ENCODE data around the gene CABP4. TPM values are rescaled to one million over a fixed set of nuclear protein-coding genes. Genes with fewer than 3 reads are reported as not detected.

CABP4 gene
- 0.40 TPM for polyA plus RNA-seq (2013)

- peaks cover 0 to 15% (median 11%) of the 10 kb centered on the region in 4 experiments for H3K4me1 ChIP-seq (ENCODE audit: control extremely low read depth in 1 of 4, control insufficient read depth in 4 of 4, insufficient read depth in 4 of 4, low read length in 3 of 4)
- POLR2A ChIA-PET: no interaction called here
- H3K27me3 ChIP-seq (replicated peaks in 2 of 5; ENCODE audit: control insufficient read depth in 4 of 5, insufficient read depth in 5 of 5, low read length in 4 of 5): no peaks in the 10 kb centered on the region
- no peak for DNase-seq
- CTCF ChIA-PET: interaction anchor here (0.6 kb wide), 1 partner anchor 315 kb away, joined by 3 read pairs; no protein-coding TSS in a partner anchor
- H3K36me3 ChIP-seq (ENCODE audit: control insufficient read depth in 4 of 4, insufficient read depth in 4 of 4, low read length in 3 of 4): no peaks in the 10 kb centered on the region
- H3K4me3 ChIP-seq (ENCODE audit: control insufficient read depth in 1 of 7, extremely low read depth in 1 of 7, insufficient read depth in 4 of 7, low read depth in 2 of 7, low read length in 6 of 7): no peak within 1 kb of the TSS
- no peaks in the 10 kb centered on the region for H3K9me3 ChIP-seq (ENCODE audit: control extremely low read depth in 1 of 5, control insufficient read depth in 4 of 5, insufficient read depth in 2 of 5, low read depth in 1 of 5, low read length in 4 of 5)
- no peak within 1 kb of the TSS for H3K27ac ChIP-seq (ENCODE audit: insufficient read depth in 1 of 2, low read depth in 1 of 2, low read length in 2 of 2, poor library complexity in 1 of 2, severe bottlenecking in 2 of 2)
- 100% methylated on average over 1 of the region's 3 CpGs for WGBS (ENCODE audit: insufficient coverage)
These were observed at the start of gene CABP4 for GRCh38 chr11:67455054-67455453. Gene CABP4, plus strand, starts transcription at chr11:67455354. Its CDS starts 70 bp downstream, at chr11:67455424.

- no peaks in the 10 kb centered on the region for H3K9me3 ChIP-seq (ENCODE audit: control extremely low read depth in 1 of 5, control insufficient read depth in 4 of 5, insufficient read depth in 2 of 5, low read depth in 1 of 5, low read length in 4 of 5)
- ChIA-PET CTCF (interaction anchor here (1.3 to 6.1 kb wide), 3 partner anchors 13 to 32 kb away, joined by 3 to 60 read pairs (median 4); partner anchors contain the start of genes CARNS1 and PTPRCAP), POLR2A (interaction anchor here (2.1 kb wide), 1 partner anchor 15 kb away, joined by 8 read pairs; the partner anchor contains the start of gene RAD9A)
- peak overlapping the region in 1 of 2 experiments; percentile 61 for H3K27ac ChIP-seq (ENCODE audit: insufficient read depth in 1 of 2, low read depth in 1 of 2, low read length in 2 of 2, poor library complexity in 1 of 2, severe bottlenecking in 2 of 2)
- no peaks in the 10 kb centered on the region for H3K27me3 ChIP-seq (replicated peaks in 2 of 5; ENCODE audit: control insufficient read depth in 4 of 5, insufficient read depth in 5 of 5, low read length in 4 of 5)
- WGBS (ENCODE audit: insufficient coverage): 98% methylated on average over 6 of the region's 9 CpGs
- H3K4me1 ChIP-seq (ENCODE audit: control extremely low read depth in 1 of 4, control insufficient read depth in 4 of 4, insufficient read depth in 4 of 4, low read length in 3 of 4): peaks cover 15 to 95% (median 93%) of the 10 kb centered on the region in 4 experiments
- H3K36me3 ChIP-seq (ENCODE audit: control insufficient read depth in 4 of 4, insufficient read depth in 4 of 4, low read length in 3 of 4): peaks cover 0 to 37% (median 11%) of the 10 kb centered on the region in 4 experiments
- no peak for DNase-seq
- peak overlapping the region in 3 of 7 experiments; percentile 3 to 33 (median 28) for H3K4me3 ChIP-seq (ENCODE audit: control insufficient read depth in 1 of 7, extremely low read depth in 1 of 7, insufficient read depth in 4 of 7, low read depth in 2 of 7, low read length in 6 of 7)
These were observed 49.3 kb upstream of the CABP4 start for GRCh38 chr11:67405688-67406339.

- peak overlapping the region in 1 of 2 experiments; percentile 61 for H3K27ac ChIP-seq (ENCODE audit: insufficient read depth in 1 of 2, low read depth in 1 of 2, low read length in 2 of 2, poor library complexity in 1 of 2, severe bottlenecking in 2 of 2)
- no peak overlapping the region for H3K4me3 ChIP-seq (ENCODE audit: control insufficient read depth in 1 of 7, extremely low read depth in 1 of 7, insufficient read depth in 4 of 7, low read depth in 2 of 7, low read length in 6 of 7)
- whole genome bisulfite sequencing (ENCODE audit: insufficient coverage): 96% methylated on average over 11 of the region's 18 CpGs
- H3K36me3 ChIP-seq (ENCODE audit: control insufficient read depth in 4 of 4, insufficient read depth in 4 of 4, low read length in 3 of 4): peaks cover 0 to 37% (median 11%) of the 10 kb centered on the region in 4 experiments
- POLR2A ChIA-PET: no interaction called here
- CTCF ChIA-PET: interaction anchor here (0.6 to 3.4 kb wide), 2 partner anchors 13 to 1271 kb away, joined by 3 to 22 read pairs; no protein-coding TSS in a partner anchor
- DNase-seq: no peak
- no peaks in the 10 kb centered on the region for H3K27me3 ChIP-seq (replicated peaks in 2 of 5; ENCODE audit: control insufficient read depth in 4 of 5, insufficient read depth in 5 of 5, low read length in 4 of 5)
- H3K4me1 ChIP-seq (ENCODE audit: control extremely low read depth in 1 of 4, control insufficient read depth in 4 of 4, insufficient read depth in 4 of 4, low read length in 3 of 4): peaks cover 15 to 96% (median 95%) of the 10 kb centered on the region in 4 experiments
- no peaks in the 10 kb centered on the region for H3K9me3 ChIP-seq (ENCODE audit: control extremely low read depth in 1 of 5, control insufficient read depth in 4 of 5, insufficient read depth in 2 of 5, low read depth in 1 of 5, low read length in 4 of 5)
These were observed 48.7 kb upstream of the CABP4 start for GRCh38 chr11:67406420-67406968.

- Histone ChIP-seq H3K27ac (ENCODE audit: insufficient read depth in 1 of 2, low read depth in 1 of 2, low read length in 2 of 2, poor library complexity in 1 of 2, severe bottlenecking in 2 of 2) (peak overlapping the region in 1 of 2 experiments; percentile 34), H3K36me3 (ENCODE audit: control insufficient read depth in 4 of 4, insufficient read depth in 4 of 4, low read length in 3 of 4) (peaks cover 0 to 37% (median 11%) of the 10 kb centered on the region in 4 experiments), H3K4me1 (ENCODE audit: control extremely low read depth in 1 of 4, control insufficient read depth in 4 of 4, insufficient read depth in 4 of 4, low read length in 3 of 4) (peaks cover 15 to 100% (median 98%) of the 10 kb centered on the region in 4 experiments), H3K27me3 (replicated peaks in 2 of 5; ENCODE audit: control insufficient read depth in 4 of 5, insufficient read depth in 5 of 5, low read length in 4 of 5) (no peaks in the 10 kb centered on the region), H3K9me3 (ENCODE audit: control extremely low read depth in 1 of 5, control insufficient read depth in 4 of 5, insufficient read depth in 2 of 5, low read depth in 1 of 5, low read length in 4 of 5) (no peaks in the 10 kb centered on the region), H3K4me3 (ENCODE audit: control insufficient read depth in 1 of 7, extremely low read depth in 1 of 7, insufficient read depth in 4 of 7, low read depth in 2 of 7, low read length in 6 of 7) (peak overlapping the region in 1 of 7 experiments; percentile 23)
- ChIA-PET CTCF (interaction anchor here (0.6 to 3.4 kb wide), 3 partner anchors 12 to 1272 kb away, joined by 3 to 22 read pairs (median 3); no protein-coding TSS in a partner anchor), POLR2A (no interaction called here)
- 76% methylated on average over 7 of the region's 12 CpGs for WGBS (ENCODE audit: insufficient coverage)
- no peak for DNase-seq
These were observed 48.0 kb upstream of the CABP4 start for GRCh38 chr11:67406969-67407687.

- peaks cover 11 to 100% (median 98%) of the 10 kb centered on the region in 4 experiments for H3K4me1 ChIP-seq (ENCODE audit: control extremely low read depth in 1 of 4, control insufficient read depth in 4 of 4, insufficient read depth in 4 of 4, low read length in 3 of 4)
- H3K36me3 ChIP-seq (ENCODE audit: control insufficient read depth in 4 of 4, insufficient read depth in 4 of 4, low read length in 3 of 4): peaks cover 0 to 37% (median 11%) of the 10 kb centered on the region in 4 experiments
- 88% methylated on average over 11 of the region's 12 CpGs for WGBS (ENCODE audit: insufficient coverage)
- peak overlapping the region in 3 of 7 experiments; percentile 1 to 57 (median 23) for H3K4me3 ChIP-seq (ENCODE audit: control insufficient read depth in 1 of 7, extremely low read depth in 1 of 7, insufficient read depth in 4 of 7, low read depth in 2 of 7, low read length in 6 of 7)
- POLR2A ChIA-PET: no interaction called here
- H3K9me3 ChIP-seq (ENCODE audit: control extremely low read depth in 1 of 5, control insufficient read depth in 4 of 5, insufficient read depth in 2 of 5, low read depth in 1 of 5, low read length in 4 of 5): no peaks in the 10 kb centered on the region
- no peaks in the 10 kb centered on the region for H3K27me3 ChIP-seq (replicated peaks in 2 of 5; ENCODE audit: control insufficient read depth in 4 of 5, insufficient read depth in 5 of 5, low read length in 4 of 5)
- H3K27ac ChIP-seq (ENCODE audit: insufficient read depth in 1 of 2, low read depth in 1 of 2, low read length in 2 of 2, poor library complexity in 1 of 2, severe bottlenecking in 2 of 2): no peak overlapping the region
- CTCF ChIA-PET: interaction anchor here (0.9 to 3.4 kb wide), 3 partner anchors 11 to 61 kb away, joined by 3 to 22 read pairs (median 4); partner anchors contain the start of gene TMEM134
- no peak for DNase-seq
These were observed 47.4 kb upstream of the CABP4 start for GRCh38 chr11:67407688-67408163.

- no peaks in the 10 kb centered on the region for H3K9me3 ChIP-seq (ENCODE audit: control extremely low read depth in 1 of 5, control insufficient read depth in 4 of 5, insufficient read depth in 2 of 5, low read depth in 1 of 5, low read length in 4 of 5)
- DNase-seq: no peak
- 25% methylated on average over 9 of the region's 18 CpGs for WGBS (ENCODE audit: insufficient coverage)
- CTCF ChIA-PET: interaction anchor here (0.9 to 3.4 kb wide), 3 partner anchors 10 to 60 kb away, joined by 4 to 22 read pairs (median 7); partner anchors contain the start of genes RPS6KB2 and TMEM134
- peak overlapping the region in 1 of 2 experiments; percentile 64 for H3K27ac ChIP-seq (ENCODE audit: insufficient read depth in 1 of 2, low read depth in 1 of 2, low read length in 2 of 2, poor library complexity in 1 of 2, severe bottlenecking in 2 of 2)
- POLR2A ChIA-PET: interaction anchor here (0.8 to 1.3 kb wide), 3 partner anchors 10 to 29 kb away, joined by 3 to 15 read pairs (median 9); partner anchors contain the start of gene PTPRCAP
- H3K4me3 ChIP-seq (ENCODE audit: control insufficient read depth in 1 of 7, extremely low read depth in 1 of 7, insufficient read depth in 4 of 7, low read depth in 2 of 7, low read length in 6 of 7): peak overlapping the region in 5 of 7 experiments; percentile 10 to 58 (median 56)
- H3K36me3 ChIP-seq (ENCODE audit: control insufficient read depth in 4 of 4, insufficient read depth in 4 of 4, low read length in 3 of 4): peaks cover 0 to 37% (median 11%) of the 10 kb centered on the region in 4 experiments
- no peaks in the 10 kb centered on the region for H3K27me3 ChIP-seq (replicated peaks in 2 of 5; ENCODE audit: control insufficient read depth in 4 of 5, insufficient read depth in 5 of 5, low read length in 4 of 5)
- peaks cover 8 to 99% (median 98%) of the 10 kb centered on the region in 4 experiments for H3K4me1 ChIP-seq (ENCODE audit: control extremely low read depth in 1 of 4, control insufficient read depth in 4 of 4, insufficient read depth in 4 of 4, low read length in 3 of 4)
These were observed 46.5 kb upstream of the CABP4 start for GRCh38 chr11:67408437-67409200.

All from common myeloid progenitor, CD34-positive (primary cell).